Stimulated activated CD4-positive, alpha-beta T cell treated with anti-CD3 and anti-CD28 coated beads, Interleukin-12 subunit alpha, Interleukin-12 subunit beta, amount 100 ng/mL, for 48 hours (primary cell): ENCODE results near the gene DMBX1.

Source experiments
- DNase-seq, 3 donors: peaks; one replicate each; pipeline ENCODE4 v3.0.0-alpha.2; 2020; ENCODE audit warnings: low read depth in 2 of 3, low spot score in 1 of 3

The DMBX1 gene

GRCh38 chr1:46524843-46525242 lies 35.2 kb downstream of the DMBX1 start:
- DNase-seq = no peak

GRCh38 chr1:46525253-46525983 lies 35.8 kb downstream of the DMBX1 start:
- no peak for DNase-seq

- no peak for DNase-seq
Measured at GRCh38 chr1:46526013-46526690, 36.5 kb downstream of the DMBX1 start.

- DNase-seq = no peak
Measured at GRCh38 chr1:46526691-46527291, 37.2 kb downstream of the DMBX1 start.

- DNase-seq = peak; percentile 62 to 81 (median 75)
Measured at GRCh38 chr1:46527474-46528296, 38.0 kb downstream of the DMBX1 start.

- DNase-seq = no peak
Measured at GRCh38 chr1:46528297-46528955, 38.8 kb downstream of the DMBX1 start.

- no peak for DNase-seq
Measured at GRCh38 chr1:46529031-46529630, 39.5 kb downstream of the DMBX1 start.

GRCh38 chr1:46530311-46530710 lies 40.7 kb downstream of the DMBX1 start:
- DNase-seq = no peak

GRCh38 chr1:46530791-46531409 lies 41.3 kb downstream of the DMBX1 start:
- DNase-seq = no peak

GRCh38 chr1:46532095-46532494 lies 42.5 kb downstream of the DMBX1 start:
- no peak for DNase-seq

- peak; percentile 14 to 63 (median 53) for DNase-seq
Measured at GRCh38 chr1:46532498-46533178, 43.0 kb downstream of the DMBX1 start.

- peak in 2 of 3 donors; percentile 13 to 22 for DNase-seq
Measured at GRCh38 chr1:46533179-46533864, 43.7 kb downstream of the DMBX1 start.

- peak in 1 of 3 donors; percentile 11 for DNase-seq
Measured at GRCh38 chr1:46535063-46535462, 45.4 kb downstream of the DMBX1 start.

- DNase-seq = no peak
Measured at GRCh38 chr1:46536527-46536926, 46.9 kb downstream of the DMBX1 start.

- no peak for DNase-seq
Measured at GRCh38 chr1:46537651-46538050, 48.0 kb downstream of the DMBX1 start.

GRCh38 chr1:46538147-46538546 lies 48.5 kb downstream of the DMBX1 start:
- no peak for DNase-seq
